ENCODE data around the gene GRK6. TPM values are rescaled to one million over a fixed set of nuclear protein-coding genes. Genes with fewer than 3 reads are reported as not detected.

The GRK6 gene
- total RNA-seq, 1 donor from 2014 or later = 137 TPM

- intact Hi-C loops (cut with micrococcal nuclease) = no loop called here
Measured at GRCh38 chr5:177467436-177467835, 41.0 kb downstream of the GRK6 start.

- intact Hi-C loops (cut with micrococcal nuclease) = no loop called here
Measured at GRCh38 chr5:177468329-177468684, 41.8 kb downstream of the GRK6 start.

GRCh38 chr5:177468685-177469628 lies 42.5 kb downstream of the GRK6 start:
- intact Hi-C loops (cut with micrococcal nuclease) = no loop called here

DNA sequence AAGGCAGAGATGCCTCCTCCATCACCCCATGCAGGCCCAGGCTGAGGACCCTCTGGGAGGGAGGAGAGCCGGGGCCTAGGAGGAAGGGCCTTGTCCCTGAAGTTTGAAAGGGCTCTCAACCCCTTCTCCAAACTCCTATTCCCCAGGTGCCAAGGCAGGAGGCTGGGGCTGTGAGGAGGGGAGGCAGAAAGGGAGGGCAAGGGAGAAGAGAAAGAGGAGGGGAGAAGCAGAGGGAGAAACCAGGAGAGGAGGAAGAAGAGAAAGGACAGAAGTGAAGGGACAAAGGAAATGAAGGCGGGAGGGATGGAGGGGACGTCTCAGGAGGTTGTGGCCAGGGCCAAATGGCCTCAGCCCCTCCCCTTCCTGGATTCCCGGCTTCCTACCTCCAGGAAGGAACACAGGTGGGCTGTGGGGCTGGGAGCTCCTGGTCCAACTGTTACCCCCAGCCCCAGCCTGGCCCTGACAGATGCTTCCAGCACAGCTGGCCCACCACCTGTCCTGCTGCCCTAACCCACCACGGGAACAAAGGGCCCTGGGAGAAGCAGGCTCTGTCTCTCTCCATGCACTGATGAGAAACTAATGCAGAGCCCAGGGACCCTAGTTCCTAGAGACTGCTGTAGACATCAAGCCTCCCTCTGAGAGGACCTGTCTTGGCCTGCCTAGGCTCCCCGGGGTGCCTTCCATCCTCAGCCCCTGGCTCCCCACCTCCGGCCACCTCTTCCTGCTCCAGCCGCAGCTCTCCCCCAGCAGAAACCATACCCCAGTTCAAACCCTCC lies 43.5 kb downstream of the GRK6 start:
- intact Hi-C loops (cut with micrococcal nuclease) = no loop called here

GRCh38 chr5:177470759-177471536 lies 44.5 kb downstream of the GRK6 start:
- intact Hi-C loops (cut with micrococcal nuclease) = no loop called here

GRCh38 chr5:177471610-177472356 lies 45.3 kb downstream of the GRK6 start:
- intact Hi-C loops (cut with micrococcal nuclease) = no loop called here

DNA sequence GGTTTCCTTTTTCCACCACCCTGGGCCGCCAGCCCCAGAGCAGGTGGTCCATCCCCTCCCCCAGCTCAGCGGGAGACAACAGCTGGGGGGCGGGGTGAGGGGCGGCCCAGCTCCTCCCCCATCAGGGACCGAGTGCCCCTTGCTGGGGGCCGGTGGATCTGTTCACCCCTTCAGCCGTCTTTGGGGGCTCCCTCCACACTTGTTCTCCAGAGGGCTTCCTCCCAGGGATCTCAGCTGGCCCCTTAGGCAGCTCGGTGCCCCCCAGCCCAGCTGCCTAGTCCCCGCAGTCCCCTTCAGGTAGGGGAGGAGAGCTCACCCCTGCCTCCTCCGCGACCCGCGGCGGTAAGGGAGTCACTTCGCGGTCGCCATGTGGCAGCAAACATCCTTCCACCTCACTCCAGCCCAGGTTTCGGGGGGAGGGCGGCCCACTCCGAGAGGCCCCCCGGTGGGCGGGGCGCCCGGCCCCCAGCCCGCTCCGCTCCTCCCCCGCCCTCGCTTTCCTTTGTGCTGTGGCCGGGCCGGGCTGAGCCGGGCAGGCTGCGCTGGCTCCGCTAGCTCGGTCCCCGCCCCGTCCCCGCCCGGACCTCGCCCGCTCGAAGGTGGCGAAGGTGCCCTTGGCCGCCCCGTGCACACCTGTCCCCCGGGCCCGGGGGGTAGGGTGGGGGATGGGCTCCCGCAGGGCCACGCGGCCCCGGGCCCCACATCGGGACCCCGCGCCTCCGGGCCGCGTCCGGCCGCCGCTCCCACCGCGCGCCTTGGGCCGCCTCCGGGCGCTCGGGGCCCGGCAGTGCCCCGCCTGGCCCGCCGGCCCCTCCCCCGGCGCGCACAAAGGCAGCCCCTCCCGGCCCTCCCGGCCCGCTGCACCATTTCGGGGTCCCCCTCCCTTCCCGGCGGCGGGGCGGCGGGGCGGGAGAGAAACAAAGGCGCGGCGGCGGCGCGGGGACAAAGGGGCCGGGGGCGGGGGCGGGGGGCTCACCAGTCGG lies 46.3 kb downstream of the GRK6 start:
- intact Hi-C loops (cut with micrococcal nuclease) = loop anchor here (1.0 kb wide), 1 partner anchor 25 kb away; the partner anchor contains the start of gene PDLIM7

DNA sequence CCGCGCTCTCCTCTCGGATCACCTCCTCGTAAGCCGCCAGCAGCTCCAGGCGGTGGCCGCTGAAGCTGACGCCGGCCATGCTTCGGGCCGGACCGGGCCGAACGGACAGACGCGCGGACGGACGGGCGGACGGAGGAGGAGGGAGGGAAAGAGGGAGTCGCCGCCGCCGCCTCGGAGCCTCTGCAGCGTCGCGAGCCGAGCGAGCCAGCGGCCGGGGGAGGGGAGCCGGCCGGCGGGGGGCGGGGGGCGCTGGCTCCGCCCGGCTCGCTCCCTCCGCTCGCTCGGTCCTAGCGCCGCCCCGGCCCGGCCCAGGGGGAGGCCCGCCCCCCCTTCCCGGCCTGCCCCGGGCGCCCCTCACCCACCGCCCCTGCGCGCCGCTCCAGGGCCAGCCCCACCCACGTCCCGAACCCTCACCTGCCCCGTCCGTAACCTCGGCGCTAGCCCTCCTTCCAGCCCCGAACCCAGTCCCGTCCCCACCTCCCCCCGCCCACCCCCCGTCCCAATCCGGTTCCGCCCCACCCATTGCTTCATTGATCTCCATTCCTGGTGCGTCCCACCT lies 47.0 kb downstream of the GRK6 start, which contains the start of gene DBN1:
TSS of gene DBN1 (minus strand) at position 192 of the 559 bp plus-strand sequence. CDS start at position 79, 113 bp downstream.
- intact Hi-C loops (cut with micrococcal nuclease) = loop anchor here (1.0 kb wide), 1 partner anchor 24 kb away; the partner anchor contains the start of gene PDLIM7

GRCh38 chr5:177474002-177474476 lies 47.6 kb downstream of the GRK6 start:
- intact Hi-C loops (cut with micrococcal nuclease) = no loop called here

DNA sequence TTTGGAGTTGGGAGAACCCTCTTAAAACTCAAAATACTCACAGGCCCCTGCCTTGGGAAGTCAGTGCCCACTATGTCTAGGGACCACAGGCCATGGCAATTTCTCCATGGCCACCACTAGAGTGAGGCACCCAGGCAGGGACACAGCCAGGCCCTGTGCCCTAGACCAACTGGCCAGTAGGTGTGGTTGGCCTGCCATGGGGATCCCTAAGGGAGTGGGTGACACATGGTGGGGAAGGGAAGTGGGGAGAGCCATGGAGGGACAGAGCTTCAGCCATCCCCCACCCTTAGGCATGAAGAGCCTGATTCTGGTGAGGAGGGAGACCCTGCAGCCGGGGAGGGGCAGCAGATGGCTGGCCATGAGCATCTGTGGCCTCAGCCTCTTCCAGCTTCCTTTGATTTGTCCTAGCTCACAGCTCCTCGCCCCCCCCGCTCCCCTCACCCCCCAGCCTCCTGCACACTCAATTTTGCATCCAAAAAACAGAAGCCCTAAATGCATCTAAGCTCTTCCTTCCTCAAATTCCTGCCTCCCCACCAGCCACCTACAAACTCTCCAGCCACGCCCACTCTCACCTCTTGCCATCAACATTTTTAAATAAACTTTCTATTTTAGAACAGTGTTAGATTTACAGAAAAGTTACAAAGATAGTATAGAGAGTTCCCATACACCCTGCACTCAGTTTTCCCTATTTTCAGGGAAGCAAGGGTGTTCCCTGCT lies 48.5 kb downstream of the GRK6 start:
- intact Hi-C loops (cut with micrococcal nuclease) = no loop called here

- intact Hi-C loops (cut with micrococcal nuclease) = no loop called here
Measured at GRCh38 chr5:177475563-177476427, 49.3 kb downstream of the GRK6 start.

- intact Hi-C loops (cut with micrococcal nuclease) = no loop called here
Measured at GRCh38 chr5:177476531-177477233, 50.2 kb downstream of the GRK6 start.

DNA sequence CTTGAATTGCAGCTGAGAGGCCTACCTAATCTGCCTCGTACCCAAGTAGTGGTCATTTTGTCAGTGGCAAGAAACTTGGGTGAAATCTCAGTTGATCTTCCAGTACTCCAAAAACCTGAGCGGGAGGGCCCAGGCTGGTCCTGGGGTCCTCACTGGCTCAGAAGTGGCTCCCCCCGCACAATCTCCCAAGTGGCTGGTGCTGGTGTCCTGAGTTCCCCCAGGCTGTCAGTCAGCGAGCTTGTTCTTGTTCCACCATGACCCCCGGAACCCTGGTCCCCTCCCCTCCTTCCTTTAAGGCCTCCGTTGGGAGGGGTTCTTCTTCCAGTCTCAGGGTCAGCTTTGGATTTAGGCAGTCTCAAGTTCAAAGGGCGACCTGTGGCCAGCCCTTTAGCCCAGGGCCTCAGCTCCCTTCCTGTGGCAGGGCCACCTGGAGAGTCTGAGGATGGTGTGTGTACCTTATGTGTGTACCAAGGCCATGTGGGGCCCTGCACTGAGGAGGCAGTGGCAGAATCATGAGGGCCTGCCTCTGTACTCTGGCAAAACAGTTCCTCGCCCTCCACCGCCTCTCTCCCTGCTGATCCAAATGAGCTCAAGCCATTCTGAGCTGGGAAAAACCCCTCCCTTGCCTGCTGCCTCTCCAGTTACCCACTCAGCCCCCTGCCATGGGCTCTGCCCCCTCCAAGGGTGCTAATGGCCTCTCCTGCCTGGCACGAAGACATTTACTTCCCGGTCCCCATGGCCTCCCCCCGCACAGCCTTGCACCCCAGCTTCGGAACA lies 51.4 kb downstream of the GRK6 start:
- intact Hi-C loops (cut with micrococcal nuclease) = loop anchor here (2.0 kb wide), 1 partner anchor 19 kb away; the partner anchor contains the start of gene PDLIM7

- intact Hi-C loops (cut with micrococcal nuclease) = loop anchor here (2.0 kb wide), 1 partner anchor 18 kb away; the partner anchor contains the start of gene PDLIM7
Measured at GRCh38 chr5:177478711-177479646, 52.5 kb downstream of the GRK6 start.

Measured in T-helper 1 cell treated with Interleukin-12 subunit alpha and Interleukin-12 subunit beta and Interleukin-4 antibody, amounts not matched to agents 30 ng/mL and 1 ng/mL, for 36 hours (primary cell).